GM18511 (cell line): ENCODE data around the gene SH3BP5.

Experiments used
- ATAC-seq: cut with Tn5 transposase; IDR thresholded peaks from one replicate; pipeline ENCODE4 v1.9.1; 2021; ENCODE audit warnings: mild to moderate bottlenecking, moderate library complexity; ENCODE audit not compliant: unreplicated experiment

SH3BP5 gene

DNA sequence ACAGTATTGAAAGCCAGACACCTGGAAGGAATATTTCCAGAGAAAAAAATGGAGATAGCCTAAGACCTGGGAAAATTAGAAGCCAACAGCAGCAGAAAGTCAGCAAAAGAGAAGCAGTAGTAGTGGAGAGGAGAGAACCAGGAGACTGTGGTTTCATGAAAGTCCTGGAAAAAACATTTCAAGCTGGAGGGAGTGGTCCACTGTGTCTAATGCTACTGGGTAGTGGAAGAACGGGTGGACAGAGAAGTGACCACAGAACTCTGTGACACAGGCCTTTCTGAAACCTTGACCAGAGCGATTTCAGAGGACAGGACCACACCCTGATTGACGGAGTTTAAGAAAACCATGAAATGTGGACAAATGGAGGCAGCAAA is 15.3 kb upstream of the SH3BP5 start:
- no peak for ATAC-seq

- no peak for ATAC-seq
Observed at GRCh38 chr3:15347063-15347736, 14.8 kb upstream of the SH3BP5 start.

GRCh38 chr3:15346516-15346915 is 14.1 kb upstream of the SH3BP5 start:
- no peak for ATAC-seq

GRCh38 chr3:15345608-15346137 is 13.3 kb upstream of the SH3BP5 start:
- ATAC-seq = peak; percentile 93

DNA sequence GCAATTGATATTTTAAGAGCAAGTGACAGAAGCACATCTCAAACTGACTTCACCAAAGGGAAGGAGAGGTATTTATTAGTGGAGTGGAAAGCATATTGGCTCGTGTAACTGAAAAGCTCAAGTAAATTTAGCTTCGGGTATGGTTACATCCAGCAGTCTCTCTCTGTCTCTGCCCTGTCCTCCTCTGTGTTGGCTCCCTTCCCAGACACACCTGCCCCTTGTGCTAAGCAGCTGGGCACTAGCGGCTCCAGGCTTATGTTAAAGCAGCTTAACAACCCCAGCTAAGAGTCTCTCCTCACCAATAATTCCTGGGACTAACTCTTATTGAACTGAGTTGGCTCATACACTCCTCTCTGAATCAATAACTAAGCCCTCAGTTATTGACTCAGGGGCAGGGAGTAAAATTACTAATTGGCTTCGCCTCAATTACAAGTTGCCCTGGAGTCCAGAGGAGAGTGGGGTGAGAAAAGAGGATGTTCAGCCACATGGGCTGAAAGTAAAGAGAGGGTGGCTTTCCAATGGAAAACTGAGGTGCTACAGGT is 12.8 kb upstream of the SH3BP5 start:
- ATAC-seq = peak; percentile 40

- ATAC-seq = no peak
Observed at GRCh38 chr3:15342945-15343344, 10.6 kb upstream of the SH3BP5 start.

DNA sequence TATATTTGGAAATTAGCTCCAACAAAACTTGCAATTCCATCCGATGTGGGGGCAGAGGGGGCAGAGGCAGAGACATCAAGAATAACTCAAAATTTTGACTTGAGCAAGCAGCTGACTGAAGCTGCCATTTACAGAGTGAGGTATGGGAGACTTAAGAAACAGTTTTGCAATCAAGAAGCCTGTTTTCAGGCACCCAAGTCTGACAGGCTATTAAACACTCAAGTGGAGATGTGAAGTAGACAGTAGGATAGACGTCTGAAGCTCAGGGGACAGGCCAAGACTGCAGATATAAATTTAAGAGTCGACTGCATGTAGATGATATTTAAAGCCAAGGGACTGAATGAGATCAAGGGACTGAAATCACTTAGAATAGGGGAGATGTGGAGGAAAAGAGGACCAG is 9.9 kb upstream of the SH3BP5 start:
- no peak for ATAC-seq

- ATAC-seq = no peak
Observed at GRCh38 chr3:15341030-15341726, 8.8 kb upstream of the SH3BP5 start.

- ATAC-seq = no peak
Observed at GRCh38 chr3:15339786-15340215, 7.4 kb upstream of the SH3BP5 start.

- no peak for ATAC-seq
Observed at GRCh38 chr3:15339001-15339400, 6.6 kb upstream of the SH3BP5 start.

GRCh38 chr3:15337963-15338362 is 5.6 kb upstream of the SH3BP5 start:
- no peak for ATAC-seq

GRCh38 chr3:15336057-15336456 is 3.7 kb upstream of the SH3BP5 start:
- no peak for ATAC-seq

- ATAC-seq = no peak
Observed at GRCh38 chr3:15333956-15334263, 1.5 kb upstream of the SH3BP5 start.

- no peak for ATAC-seq
Observed at GRCh38 chr3:15333099-15333955, 941 bp upstream of the SH3BP5 start.

GRCh38 chr3:15331606-15332404 is 581 bp downstream of the SH3BP5 start:
- ATAC-seq = peak; percentile 27

GRCh38 chr3:15331072-15331605 is 1.2 kb downstream of the SH3BP5 start:
- no peak for ATAC-seq

GRCh38 chr3:15330031-15330596 is 2.3 kb downstream of the SH3BP5 start:
- ATAC-seq = no peak

DNA sequence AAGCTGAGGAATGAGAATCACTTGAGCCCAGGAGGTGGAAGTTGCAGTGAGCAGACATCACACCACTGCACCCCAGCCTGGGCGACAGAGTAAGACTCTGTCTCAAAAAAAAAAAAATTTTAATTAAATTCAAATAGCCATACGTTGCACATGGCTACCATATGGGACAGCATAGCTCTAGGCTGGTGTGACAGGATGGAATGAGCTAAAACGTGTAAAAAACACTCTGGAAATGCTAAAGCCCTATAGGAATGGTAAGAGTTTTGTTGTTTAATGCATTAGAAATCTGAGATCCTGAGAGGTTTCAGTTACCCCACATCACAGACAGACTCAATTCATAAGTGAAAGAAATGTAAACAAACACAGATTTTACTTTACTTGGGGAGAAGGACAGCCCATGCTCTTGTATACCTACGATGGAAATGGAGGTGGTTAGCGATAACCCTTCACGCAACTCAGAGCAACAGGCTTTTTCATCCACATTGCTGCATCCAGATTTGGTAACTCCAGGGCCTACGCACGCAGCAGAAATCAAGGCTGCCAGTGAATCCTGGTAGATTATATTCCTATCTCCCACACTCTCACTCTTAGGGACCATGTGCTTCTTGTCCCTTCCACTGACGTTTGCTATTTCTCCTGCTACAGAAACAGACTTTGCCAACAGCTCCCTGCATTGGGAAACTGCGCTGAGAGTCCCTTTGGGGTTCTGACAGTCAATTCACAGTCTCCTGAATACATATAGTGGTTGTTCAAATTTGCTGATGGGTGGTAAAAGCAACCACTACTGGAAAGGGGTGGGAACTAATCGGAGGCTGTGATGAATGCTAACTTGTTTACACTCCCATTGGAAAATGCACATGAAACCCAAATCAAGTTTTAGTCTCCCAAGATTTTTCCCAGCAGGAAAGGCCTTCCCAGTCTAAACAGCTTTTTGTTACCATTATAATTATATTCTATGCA is 3.1 kb downstream of the SH3BP5 start:
- no peak for ATAC-seq

DNA sequence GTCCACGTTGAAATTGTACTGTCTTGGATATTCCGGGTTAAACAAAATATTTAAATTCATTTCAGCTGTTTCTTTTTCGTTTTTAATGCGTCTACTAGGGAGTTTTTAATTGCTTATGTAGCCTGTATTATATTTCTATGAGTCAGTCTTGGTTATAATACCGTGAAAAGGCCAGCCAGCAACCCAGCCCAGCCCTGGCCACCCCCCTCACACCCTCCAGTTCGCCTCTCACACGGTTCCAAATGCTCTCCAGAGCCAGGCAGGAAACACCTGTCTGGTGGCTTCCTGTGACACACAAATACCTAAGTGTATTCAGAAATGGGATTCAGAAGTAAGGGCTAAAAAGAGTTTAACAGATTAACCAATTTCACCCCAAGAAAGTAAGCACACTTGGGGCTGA is 4.4 kb downstream of the SH3BP5 start:
- ATAC-seq = peak; percentile 36
